GM18526 (cell line): ENCODE results near the gene PARP3.

Source experiments
- POLR2A ChIP-seq: IDR thresholded peaks from 3 replicates; pipeline ENCODE4 v1.6.1; 2011; ENCODE audit not compliant: insufficient read length; ENCODE audit errors: extremely low read depth

The PARP3 gene

DNA sequence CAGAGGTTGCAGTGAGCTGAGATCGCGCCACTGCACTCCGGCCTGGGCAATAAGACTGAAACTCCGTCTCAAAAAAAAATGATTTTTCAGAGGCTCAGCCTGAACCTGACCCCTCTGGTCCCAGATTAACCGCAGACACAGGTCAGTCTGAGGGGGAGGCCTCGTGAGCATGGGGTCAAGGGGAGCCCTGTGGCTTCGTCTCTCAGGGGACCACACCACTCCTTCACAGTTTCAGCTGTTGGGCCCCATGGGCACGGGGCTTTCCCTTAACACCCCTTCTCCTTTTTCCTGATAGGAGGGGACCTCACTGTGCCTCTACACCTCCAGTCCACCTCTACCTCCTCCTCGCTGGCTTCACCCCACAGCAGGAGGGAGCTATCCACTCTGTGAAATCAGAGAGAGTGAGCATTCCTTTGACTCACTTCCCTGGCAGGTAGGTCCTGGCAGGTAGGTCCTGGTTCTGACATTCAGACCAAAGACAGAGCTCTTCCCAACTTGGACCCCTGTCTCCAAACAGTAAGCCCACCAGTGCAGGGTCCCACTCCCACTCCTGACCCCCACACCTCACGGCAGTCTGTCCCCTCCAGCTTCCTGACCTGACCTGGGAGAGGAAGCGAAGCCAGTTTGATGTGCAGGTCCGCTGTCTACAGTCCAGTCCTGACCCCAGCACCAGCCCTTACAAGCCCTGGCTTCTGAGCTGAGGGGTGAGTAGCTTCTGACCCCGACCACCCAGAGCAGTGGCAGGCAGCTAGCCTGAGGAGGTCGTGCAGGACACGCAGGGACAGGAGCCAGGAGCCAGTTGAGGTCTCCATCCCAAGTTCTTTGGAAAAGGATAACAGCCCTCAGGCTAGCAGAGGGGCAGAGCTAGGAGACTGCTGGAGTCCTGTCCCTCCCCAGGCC is 9.4 kb upstream of the PARP3 start:
- TF ChIP-seq POLR2A: no peak

DNA sequence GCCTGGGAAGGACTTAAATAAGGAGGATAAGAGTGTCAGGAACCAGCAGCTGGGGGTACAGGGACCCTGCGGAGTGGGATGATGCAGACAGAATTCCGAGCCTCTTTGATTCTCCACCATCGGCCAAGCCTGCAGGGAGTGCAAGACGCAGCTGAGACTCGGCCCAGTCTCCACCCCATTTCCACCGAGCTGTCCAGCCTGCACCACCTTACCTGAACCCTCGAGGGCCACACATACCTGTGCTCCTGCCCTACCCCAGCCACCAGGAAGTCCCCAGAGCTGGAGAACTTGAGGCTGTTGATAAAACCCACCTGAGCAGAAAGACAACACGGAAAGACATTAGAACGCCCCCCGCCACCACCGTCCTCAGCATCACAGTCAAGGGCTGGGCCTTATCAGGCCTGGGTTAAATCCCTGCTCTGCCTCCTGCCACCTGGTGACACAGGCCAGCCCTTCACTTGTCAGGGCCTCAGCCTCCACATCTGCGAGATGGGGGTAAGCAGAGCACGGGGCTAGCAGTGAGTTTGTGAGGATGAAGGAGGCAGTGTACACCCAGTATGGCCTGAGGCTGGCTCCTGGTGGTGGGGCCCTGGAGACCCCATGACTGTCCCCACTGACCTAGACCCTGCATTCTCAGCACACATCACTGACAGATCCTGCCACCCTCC is 8.6 kb upstream of the PARP3 start:
- no peak for TF ChIP-seq POLR2A

DNA sequence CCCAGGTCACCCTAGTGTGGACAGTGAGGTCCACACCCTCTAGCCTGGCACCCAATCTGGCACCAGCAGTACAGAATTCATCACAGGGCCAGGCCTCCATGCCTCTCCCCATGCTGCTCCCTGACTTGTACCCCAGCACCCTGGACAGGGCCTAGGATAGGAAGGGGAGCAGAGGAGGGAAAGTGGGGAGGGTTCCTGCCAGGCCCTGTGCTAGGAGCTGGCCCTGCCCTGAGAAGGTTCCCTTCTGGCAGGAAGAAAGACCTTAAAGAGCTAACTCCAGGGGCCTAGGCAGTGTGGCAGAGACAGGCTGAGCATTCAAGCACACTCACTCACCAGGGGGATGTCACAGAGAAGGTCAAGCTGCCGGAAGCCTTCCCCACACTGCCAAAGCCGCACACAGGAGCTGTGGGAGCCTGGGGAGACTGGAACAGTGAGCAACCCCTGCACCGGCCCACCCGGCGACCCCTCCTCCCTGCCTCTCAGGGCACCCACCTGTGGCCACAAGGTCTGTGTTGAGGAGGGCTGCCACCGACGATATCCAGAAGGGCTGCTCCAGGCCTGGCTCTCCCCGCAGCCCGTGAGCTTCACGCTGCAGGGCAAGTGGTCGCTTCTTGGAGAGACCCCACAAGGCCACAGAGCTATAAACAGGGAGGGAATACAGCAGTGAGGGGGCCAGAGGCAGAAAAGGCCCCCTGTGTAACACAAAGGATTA is 7.9 kb upstream of the PARP3 start:
- no peak for TF ChIP-seq POLR2A

DNA sequence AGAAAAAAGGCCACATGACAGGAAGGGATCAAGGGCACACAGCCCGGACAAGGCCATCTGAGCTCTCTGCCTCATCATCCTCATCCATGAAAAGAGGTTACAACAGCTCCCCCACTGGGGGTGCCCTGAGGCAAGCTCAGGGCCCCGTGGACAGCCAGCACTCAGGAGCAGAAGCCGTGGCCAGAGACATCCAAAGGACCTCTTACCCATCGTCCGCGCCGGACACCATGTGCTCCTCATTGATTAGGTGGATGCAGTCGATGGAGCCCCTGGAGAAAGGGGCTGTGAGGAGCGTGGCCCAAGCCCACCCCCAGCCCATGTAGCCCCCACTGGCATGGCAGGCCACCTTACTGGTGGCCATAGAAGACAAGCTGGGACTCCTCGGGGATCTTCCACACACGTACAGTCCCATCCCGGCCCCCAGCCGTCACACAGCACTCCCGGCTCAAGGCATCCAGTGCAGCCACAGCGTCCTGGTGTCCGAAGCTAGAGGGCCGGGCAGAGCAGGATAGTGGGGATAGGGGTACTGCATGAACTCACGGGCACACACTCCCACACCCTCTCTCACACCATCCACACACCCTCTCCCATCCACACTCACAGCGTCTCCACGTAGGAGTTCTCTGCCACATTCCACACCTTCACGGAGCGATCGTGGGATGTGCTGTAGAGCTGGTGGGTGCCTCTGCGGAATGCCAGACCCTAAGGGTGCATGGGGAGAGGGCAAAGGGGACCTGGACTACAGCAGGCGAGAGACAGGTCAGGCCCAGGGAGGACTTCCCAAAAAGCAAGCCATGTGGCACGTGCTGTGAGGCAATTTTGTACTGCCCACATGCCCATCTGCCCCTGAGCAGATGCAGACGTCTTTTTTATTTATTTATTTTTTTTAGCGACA is 6.9 kb upstream of the PARP3 start:
- no peak for TF ChIP-seq POLR2A

DNA sequence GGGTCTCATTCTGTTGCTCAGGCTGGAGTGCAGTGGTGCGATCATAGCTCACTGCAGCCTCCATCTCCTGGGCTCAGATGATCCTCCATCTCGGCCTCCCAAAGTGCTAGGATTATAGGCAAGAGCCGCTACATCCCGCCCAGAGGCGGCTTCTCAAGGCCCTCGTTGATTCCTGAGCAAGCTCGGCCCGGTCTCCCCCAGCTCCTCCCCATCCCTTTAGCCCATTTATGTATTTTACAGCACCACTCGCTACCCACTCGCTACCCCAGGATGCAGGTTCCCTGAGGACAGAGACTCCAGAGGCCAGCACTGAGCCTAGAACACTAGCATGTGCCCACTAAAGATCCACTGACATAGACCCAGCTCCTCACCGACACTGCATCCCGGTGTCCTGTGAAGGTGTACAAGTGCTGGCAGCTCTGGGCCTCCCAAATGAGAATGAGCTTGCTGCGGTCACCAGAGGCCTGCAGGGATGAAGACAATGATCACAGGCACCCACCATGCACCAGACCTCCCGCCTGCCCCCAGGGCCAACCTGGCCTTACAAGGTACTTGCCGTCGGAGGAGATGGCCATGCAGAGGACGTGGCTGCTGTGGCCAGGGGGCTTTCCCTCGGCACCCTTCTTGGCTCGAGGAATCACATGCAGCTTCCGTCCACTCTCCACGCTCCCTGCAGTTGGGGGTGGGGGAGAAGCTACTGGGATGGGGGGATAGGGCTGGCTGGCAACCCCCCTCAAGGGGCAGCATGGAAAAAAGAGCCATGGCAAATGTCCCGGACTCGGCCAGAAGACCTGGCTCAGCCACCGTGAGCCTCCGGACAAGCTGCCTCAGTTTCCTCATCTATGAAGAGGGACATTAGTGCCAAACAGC is 6.0 kb upstream of the PARP3 start:
- no peak for TF ChIP-seq POLR2A

DNA sequence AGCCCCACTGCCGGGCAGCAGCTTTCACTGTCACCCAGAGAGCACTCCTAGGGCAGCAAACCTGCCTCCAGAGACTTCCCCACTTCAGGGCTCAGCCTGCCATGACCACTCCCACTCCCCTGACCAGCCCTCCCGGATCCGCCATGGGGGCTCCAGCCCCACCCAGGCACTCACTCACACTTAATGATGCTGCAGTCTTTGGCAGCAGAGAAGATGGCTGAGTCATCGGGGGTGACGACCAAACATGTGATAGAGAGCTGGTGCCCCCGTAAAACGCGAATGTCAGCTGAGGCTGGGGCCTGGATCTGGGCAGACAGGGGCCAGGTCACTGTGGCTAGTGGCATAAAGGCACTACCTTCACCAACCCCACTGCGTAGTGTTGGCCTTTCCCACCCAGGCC is 5.1 kb upstream of the PARP3 start:
- TF ChIP-seq POLR2A: no peak

DNA sequence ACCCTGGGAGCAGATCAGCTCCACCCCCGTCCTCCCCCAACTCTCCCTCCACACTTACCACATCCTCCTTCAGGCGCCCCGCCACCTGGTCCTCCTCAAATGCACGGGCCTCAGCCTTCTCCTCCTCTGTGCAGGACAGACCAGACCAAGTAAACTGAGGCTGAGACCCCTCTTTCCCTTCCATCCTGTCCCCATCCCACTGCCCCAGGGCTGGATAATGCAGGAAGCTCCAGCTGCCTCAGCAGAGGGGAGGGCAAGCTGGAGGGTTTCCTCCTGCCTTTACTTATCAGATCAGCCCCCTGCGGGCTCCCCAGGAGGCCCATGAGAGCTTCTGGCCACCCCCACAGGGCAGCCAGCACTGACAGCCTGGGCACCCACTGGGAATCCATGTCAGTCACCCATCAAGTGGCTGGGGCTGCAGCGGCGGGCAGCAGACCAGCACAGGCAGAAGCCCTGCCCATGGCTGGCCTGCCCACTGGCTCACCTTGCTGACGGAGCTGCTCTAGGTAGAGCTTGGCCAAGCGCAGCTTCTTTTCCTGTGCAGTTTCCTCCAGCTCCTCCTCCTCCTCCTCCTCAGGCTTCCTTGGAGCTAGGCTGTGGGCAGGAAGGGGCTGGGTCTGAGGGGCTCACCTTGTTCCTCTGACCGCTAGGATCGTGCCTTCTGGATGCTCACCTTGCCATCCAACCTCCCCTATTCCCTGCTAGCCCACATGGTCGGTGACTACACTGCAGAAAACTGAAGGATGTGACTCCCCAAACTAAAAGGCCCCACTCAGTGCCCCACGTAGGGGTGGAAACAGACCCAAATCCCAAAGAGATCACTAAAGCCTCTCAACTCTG is 4.3 kb upstream of the PARP3 start:
- TF ChIP-seq POLR2A: no peak

DNA sequence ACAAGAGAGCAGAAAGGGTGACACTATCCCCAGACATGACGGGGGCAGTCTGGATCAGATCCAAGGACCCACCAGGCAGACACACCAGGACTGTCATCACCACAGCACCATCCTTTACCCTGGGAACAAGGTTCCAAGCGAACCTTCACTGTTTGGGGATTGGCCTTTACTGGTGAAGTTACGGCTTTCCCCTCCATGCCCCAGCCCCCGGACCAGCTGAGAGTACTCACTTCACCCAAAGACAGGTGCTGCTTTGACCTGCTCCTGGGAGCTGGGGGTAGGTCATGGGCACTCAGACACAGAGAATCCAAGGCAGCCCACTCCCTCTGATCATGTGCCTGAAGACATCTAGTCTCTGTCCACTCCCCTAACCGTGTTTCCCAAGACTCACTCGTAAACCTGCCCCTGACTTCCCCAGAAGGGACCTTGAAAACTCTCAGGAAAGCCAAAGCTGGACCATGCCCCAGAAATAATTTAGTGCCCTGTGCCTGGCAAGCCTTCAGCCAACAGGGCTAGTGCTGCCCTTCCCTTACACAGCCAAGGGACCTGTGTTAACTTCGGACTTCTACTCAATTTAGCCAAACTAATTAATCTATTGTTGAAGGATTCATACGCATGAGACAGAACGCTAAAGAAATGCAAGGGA is 3.3 kb upstream of the PARP3 start:
- no peak for TF ChIP-seq POLR2A

DNA sequence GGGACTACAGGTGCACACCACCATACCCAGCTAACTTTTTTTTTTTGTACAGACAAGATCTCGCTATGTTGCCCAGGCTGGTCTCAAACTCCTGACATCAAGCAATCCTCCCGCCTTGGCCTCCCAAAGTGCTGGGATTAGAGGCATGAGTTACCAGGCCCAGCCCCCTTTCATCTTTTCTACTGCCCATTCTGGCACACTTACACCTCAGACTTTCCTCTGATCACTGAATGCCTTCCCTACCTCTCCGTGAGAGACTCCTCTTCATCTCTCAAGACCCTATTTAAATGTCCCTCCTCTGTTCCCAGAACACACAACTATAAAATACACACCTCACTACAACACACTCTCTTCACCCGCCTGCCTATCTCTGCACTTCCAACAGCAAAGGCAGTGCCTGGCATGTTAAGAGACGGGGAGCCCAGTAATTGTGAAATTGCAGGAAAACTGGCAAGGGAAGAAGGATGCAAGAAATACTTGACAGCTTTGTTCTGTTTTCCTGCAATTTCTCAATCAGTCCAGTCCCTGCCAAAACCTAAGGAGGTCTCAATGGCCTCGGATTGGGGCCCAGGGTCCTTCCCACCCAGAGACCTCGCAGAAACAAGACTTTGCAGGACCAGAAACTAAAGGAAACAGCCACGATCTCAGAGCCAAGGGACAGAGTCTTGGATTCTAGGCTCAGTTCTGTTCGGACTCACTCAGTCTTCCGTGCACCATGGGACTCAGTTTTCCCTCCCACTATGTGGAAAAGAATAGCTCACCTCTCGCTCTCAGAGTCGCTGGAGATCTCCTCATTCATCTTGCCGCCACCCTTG is 1.3 kb upstream of the PARP3 start:
- no peak for TF ChIP-seq POLR2A

DNA sequence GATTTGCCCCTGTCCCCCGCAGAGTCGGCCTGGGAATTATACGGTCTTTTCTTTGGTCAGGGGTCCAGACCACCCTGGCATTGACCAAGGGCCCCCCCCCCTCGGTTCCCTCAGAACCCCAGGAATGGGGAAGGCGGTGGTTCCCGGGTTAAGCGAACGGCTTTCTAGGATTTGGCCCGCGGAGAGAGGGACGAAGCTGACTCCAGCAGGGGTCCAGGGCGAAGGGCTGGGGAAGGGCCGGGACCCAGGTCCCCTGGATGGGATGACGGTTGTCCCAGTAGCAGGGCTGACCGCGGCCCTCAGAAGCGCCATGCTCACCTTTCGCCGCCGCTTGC is 733 bp upstream of the PARP3 start:
- no peak for TF ChIP-seq POLR2A

DNA sequence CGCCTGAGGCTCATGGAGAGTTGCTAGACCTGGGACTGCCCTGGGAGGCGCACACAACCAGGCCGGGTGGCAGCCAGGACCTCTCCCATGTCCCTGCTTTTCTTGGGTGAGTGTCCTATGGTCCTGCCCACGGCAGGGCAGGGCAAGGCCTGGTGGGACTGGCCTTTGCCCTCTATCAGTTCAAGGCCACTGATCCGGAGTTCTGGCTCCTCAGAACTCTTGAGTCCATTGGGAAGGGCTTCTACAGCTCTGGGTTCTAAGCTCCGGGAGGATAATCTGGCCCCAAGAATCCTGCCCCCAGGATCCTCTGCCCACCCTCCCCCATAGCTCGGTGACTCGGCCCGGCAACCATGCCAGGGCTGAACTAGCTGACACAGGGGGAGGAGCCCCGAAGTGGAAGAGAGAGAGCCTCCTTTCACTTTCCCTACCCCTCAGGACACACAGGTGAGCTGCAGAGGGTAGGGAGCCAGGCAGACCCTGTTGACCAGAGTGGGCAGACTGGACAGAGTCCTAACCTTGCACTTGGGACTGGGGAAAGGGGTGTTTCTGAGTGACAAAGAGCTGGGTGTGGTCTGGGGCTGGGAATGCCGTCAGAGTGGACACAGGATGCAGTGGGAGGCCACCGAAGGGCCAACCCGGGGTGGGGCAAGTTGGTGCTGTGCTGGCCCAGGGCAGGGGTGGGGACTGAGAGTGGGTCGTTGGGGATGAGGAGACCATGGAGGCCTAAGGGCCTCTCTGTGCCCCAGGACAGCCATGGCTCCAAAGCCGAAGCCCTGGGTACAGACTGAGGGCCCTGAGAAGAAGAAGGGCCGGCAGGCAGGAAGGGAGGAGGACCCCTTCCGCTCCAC is 664 bp downstream of the PARP3 start:
- TF ChIP-seq POLR2A: peak; percentile 56
